Left lung (tissue), 10 donors: ENCODE results near the gene IL3RA. TPM values are rescaled to one million over a fixed set of nuclear protein-coding genes. Genes with fewer than 3 reads are reported as not detected.
A peak's percentile ranks its signal among the peaks of the same experiment; 100 is the strongest.

Source experiments
- ATAC-seq: fragments of 200-7000 bp; cut with Tn5 transposase; one replicate; pipeline ENCODE4 v1.9.1; 2020; ENCODE audit warnings: moderate library complexity
- DNase-seq, 4 donors: peaks; one replicate each; pipeline ENCODE4 v3.0.0-alpha.2; 2013 to 2020
- H3K27ac ChIP-seq, 2 donors: fragments of 200-600 bp; sonication (generic) in 1 of 2; one replicate each; pipeline versions ENCODE4 v1.5.0 to v1.8.0; 2020 to 2021
- H3K27me3 ChIP-seq, 2 donors: fragments of 200-600 bp; sonication (generic) in 1 of 2; one replicate each; pipeline versions ENCODE4 v1.5.0 to v1.8.0; 2020 to 2021
- H3K36me3 ChIP-seq, 2 donors: fragments of 200-600 bp; sonication (generic) in 1 of 2; one replicate each; pipeline versions ENCODE4 v1.5.0 to v1.8.0; 2020 to 2021
- H3K4me1 ChIP-seq, 2 donors: fragments of 200-600 bp; one replicate each; pipeline ENCODE4 v1.8.0; 2021
- H3K4me3 ChIP-seq, 2 donors: fragments of 200-600 bp; sonication (generic) in 1 of 2; one replicate each; pipeline versions ENCODE4 v1.5.0 to v1.8.0; 2020 to 2021; ENCODE audit warnings: mild to moderate bottlenecking in 1 of 2
- H3K9me3 ChIP-seq, 2 donors: fragments of 200-600 bp; sonication (generic) in 1 of 2; one replicate each; pipeline versions ENCODE4 v1.5.0 to v1.8.0; 2020 to 2021
- CTCF ChIP-seq, 2 donors: fragments of 200-600 bp; sonication (generic) in 1 of 2; IDR thresholded peaks; one replicate each; pipeline versions ENCODE4 v1.5.0 to v1.8.0; 2021; ENCODE audit warnings: antibody characterized with exemption in 2 of 2
- intact Hi-C, 2 donors: fragments of 100-400 bp; cut with DNase I; formaldehyde crosslinking; loops; one replicate each; pipeline versions ENCODE4 v1.11.2 to v1.14.2; 2022
- polyA plus RNA-seq, 6 donors: library from polyadenylated mRNA; unstranded; fragments of 120-200 nt; gene quantifications; one replicate each; pipeline ENCODE4 v1.2.1, GENCODE V29; 2013; ENCODE audit not compliant: insufficient read length in 6 of 6
- total RNA-seq, 2 donors: library from RNA; stranded (reverse); fragmentation: NEBNext Ultra II Directional; extraction: Animal tissue kit (Norgen Biotek cat#: 25700); gene quantifications; one replicate each; pipeline ENCODE4 v1.2.1, GENCODE V29; 2021
- donor health status: DM: no; HTN: yes; CAD: no.
- donor health status: DM: no; HTN: no; CAD: no.

The IL3RA gene
- total and polyA plus RNA-seq, 8 donors = 13.9 to 26.6 (median 24.5) TPM

GRCh38 chrX:1395646-1396216, 59.1 kb downstream of the IL3RA start:
- Histone ChIP-seq H3K36me3 (peaks cover 0 to 39% of the 10 kb centered on the region in 2 donors), H3K27ac (no peak overlapping the region), H3K4me3 (no peak overlapping the region), H3K27me3 (no peaks in the 10 kb centered on the region), H3K4me1 (peaks cover 8 to 29% of the 10 kb centered on the region in 2 donors), H3K9me3 (no peaks in the 10 kb centered on the region)
- no peak for ATAC-seq
- no peak for DNase-seq
- no peak for TF ChIP-seq CTCF (IDR thresholded peaks at IDR 0.05)
- intact Hi-C loops = no loop called here

- H3K27me3 ChIP-seq = no peaks in the 10 kb centered on the region
- H3K9me3 ChIP-seq = no peaks in the 10 kb centered on the region
- ATAC-seq = no peak
- H3K4me1 ChIP-seq = peaks cover 4 to 23% of the 10 kb centered on the region in 2 donors
- H3K27ac ChIP-seq = no peak overlapping the region
- DNase-seq = peak in 1 of 4 donors; percentile 55
- H3K36me3 ChIP-seq = peaks cover 0 to 47% of the 10 kb centered on the region in 2 donors
- no peak for TF ChIP-seq CTCF (IDR thresholded peaks at IDR 0.05)
- H3K4me3 ChIP-seq = no peak overlapping the region
- intact Hi-C loops = no loop called here
Observed at GRCh38 chrX:1397001-1397400, 60.4 kb downstream of the IL3RA start.

DNA sequence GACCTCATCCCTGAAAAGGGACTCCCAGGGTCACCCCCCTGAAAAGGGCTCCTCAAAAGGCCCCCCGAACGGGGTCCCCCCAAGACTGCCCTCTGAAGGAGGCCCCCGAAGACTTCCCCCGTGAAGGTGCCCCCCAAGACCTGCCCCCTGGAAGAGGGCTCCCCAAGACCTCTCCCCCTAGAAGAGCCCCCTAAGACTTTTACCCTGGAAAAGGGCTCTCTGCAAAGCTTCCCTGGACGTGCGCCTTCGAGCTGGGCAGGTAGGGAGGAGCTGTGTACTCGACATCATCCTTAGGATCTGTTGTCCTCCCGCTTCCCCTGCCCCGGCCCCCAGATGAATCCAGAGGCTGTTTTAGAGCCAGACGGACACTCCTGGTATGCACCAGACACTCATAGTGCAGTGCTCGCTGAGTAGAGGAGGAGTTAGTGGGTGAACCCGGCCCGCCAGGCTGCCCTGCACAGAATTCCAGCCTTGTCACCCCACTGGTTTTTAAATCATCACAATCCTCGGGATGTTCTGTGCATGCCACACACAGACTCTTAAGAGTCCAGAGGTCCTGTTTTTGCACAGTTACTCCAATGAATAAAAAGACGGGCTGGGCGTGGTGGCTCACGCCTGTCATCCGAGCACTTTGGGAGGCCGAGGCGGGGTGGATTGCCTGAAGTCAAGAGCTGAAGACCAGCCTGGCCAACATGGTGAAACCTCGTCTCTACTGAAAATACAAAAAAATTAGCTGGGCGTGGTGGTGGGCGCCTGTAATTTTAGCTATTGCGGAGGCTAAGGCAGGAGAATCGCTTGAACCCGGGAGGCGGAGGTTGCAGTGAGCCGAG, 61.1 kb downstream of the IL3RA start:
- H3K9me3 ChIP-seq = no peaks in the 10 kb centered on the region
- TF ChIP-seq CTCF (IDR thresholded peaks at IDR 0.05) = no peak
- no peak overlapping the region for H3K4me3 ChIP-seq
- peaks cover 0 to 49% of the 10 kb centered on the region in 2 donors for H3K36me3 ChIP-seq
- peak in 1 of 4 donors; percentile 49 for DNase-seq
- peaks cover 4 to 23% of the 10 kb centered on the region in 2 donors for H3K4me1 ChIP-seq
- H3K27me3 ChIP-seq = no peaks in the 10 kb centered on the region
- intact Hi-C loops = no loop called here
- no peak for ATAC-seq
- no peak overlapping the region for H3K27ac ChIP-seq

DNA sequence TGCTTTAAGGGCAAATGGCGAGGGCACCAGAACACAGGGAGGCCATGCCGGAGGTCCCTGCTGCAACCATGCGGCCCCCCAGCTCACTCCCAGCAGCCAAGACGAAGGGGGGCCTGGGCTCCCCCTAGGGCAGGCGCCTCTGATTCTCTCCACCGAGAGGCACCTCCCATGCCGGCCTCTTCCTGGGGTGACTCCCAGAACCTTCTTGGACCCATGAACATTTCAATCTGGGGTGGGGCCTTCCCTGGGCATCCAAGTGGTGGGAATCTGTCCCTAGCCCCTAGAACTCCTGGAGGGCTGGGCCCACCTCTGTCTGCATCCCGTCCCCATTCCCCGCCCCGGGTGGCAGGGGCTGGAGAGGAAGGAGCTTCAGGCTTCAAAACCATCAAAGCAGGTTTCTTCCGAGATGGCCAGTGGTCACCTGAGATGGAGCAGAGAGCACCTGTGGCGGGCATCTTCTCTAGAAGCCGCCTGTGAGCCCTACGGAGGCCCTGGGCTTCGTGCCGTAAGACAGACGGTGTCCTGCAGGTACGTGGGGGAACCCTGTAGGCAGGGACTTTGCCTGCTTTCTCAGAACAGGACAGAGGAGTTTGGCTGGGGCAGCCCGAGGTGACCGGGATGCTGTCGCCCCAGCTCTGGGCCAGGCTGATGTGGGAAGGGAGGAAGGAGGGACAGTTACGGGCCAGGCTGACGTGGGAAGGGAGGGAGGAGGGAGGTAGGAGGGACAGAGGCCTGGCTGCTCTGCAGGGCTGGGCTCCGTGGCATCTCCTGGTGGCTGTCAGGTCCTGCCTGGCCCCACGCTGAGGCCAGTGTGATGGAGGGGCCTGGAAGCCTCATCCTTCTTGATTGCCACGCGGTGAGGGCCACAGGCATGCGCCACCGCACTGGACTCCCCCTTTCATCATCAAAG, 62.1 kb downstream of the IL3RA start:
- no peak for ATAC-seq
- Histone ChIP-seq H3K9me3 (no peaks in the 10 kb centered on the region), H3K36me3 (peaks cover 0 to 58% of the 10 kb centered on the region in 2 donors), H3K27ac (no peak overlapping the region), H3K4me1 (peaks cover 0 to 16% of the 10 kb centered on the region in 2 donors), H3K27me3 (no peaks in the 10 kb centered on the region), H3K4me3 (no peak overlapping the region)
- TF ChIP-seq CTCF (IDR thresholded peaks at IDR 0.05) = no peak
- peak in 1 of 4 donors; percentile 76 for DNase-seq
- intact Hi-C loops = no loop called here
